Measurements from ENCODE around the gene CACNA2D1.
A peak's percentile ranks its signal among the peaks of the same experiment; 100 is the strongest.
"Not testable (repeated sequence)": the region's sequence is repeated elsewhere in the genome, so short reads cannot be mapped to it uniquely, and the experiment has no call there.

Gene CACNA2D1

DNA sequence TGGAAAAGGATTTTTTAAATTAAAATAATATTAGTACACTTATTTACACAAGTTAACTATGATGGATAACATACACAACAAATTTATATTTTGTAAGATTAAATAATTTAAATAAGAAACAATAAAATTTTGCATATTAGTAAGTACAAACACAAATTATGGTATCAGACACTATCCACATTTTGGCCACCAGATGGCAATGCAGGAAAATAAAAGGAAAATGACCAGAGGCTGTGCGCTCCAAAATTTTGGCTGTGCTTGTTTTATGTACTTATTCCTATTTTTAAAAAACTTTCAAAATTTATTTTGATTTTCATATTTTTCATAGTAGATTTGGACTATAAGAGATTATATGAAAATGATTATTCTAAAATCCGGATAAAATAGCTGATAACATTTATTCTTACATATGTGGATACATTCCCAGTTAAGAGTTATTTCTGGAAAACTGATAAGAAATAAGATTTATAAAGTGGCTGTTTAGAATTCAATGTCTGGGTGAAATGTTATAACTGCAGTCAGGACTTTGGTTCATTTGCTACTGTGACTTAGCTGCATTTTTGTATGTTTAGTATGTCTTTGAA is 399.0 kb downstream of the CACNA2D1 start:
- DNase-seq (ENCODE audit: low spot score): no peak

DNA sequence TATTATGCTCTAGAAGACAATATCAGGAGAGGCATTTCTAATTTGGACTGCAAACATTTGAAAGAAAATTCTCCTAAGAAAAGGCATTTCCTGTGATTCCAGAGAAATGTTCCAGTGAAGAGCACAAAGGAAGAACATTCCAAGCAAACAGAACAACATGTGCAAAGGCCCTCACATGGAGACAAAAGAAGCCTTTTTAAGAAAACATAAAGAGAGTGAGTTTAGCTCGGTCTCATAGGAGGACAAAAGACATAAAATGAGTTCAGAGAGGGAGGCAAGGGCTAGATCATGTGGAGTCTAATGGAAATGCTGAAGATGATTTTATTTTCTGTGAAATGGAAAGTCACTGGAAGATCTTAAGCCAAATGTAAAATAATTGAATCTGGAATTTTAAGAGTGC is 404.0 kb downstream of the CACNA2D1 start:
- DNase-seq (ENCODE audit: low spot score): no peak

DNA sequence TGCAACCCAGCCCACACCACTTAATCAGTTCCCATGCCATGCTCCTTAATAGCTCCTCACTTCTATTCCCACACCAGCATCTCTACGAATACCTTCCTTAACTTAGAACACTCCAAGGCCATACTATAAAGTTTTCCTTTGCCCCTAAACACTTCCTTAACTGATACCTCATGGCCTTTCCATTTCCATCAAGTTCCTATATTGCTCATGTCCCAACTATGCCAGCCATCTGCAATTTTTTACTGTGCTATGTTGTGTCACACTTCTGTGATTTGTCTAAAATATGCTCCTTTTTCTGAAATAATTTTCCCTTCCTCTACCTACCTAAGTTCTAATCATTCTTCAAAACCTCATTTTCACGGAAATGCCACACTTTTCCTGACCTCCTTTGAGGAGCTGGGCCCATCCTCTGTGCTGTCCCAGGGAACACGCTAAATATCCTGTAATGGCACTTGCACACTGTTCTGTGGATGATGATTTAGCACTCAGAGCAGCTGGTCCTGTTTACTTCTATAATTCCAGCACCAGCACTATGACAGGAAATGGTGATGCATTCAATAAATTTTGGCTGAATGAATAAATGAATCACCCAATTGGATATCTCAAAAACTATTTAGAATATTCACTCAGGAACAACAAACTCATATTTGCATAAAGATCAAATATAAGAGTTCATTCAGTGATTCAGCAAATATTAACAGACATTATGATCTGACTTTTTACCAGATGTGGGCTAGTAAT is 407.3 kb downstream of the CACNA2D1 start:
- no peak for DNase-seq (ENCODE audit: low spot score)

DNA sequence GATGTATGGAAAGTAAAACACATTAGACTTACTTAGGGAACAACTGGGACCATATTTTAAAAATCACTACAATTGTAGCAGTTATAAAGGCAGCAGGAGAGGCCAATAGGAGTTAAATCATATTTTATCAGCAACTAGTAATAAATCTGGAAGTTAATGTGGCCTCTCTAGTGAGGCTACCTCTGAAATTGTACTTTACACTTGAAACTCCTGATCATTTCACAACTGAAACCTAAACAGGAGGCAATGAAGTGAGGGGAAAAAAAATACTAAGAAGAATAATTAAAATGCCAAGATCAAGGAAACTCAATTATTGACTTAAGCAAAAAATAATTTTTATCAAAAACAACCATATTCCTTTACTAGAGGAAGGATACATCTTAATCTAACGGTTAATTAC is 408.1 kb downstream of the CACNA2D1 start:
- no peak for DNase-seq (ENCODE audit: low spot score)

DNA sequence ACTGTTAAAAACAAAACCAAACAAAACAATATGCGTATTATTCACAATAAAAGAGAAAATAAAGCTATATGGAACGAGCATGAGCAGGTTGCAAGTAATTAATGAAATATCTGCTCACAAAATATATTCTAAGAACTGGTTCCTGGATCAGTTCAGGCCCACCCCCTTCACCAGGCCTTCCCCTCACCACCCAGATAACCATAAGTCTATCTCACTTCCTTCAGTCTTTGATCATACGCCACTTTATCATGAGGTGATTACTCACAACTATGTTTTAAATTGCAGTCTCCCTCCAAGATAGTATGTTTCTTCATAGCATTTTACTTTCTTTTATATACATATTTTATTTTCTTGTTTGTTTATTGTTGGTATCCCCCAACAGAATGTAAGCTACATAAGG is 410.7 kb downstream of the CACNA2D1 start:
- no peak for DNase-seq (ENCODE audit: low spot score)

DNA sequence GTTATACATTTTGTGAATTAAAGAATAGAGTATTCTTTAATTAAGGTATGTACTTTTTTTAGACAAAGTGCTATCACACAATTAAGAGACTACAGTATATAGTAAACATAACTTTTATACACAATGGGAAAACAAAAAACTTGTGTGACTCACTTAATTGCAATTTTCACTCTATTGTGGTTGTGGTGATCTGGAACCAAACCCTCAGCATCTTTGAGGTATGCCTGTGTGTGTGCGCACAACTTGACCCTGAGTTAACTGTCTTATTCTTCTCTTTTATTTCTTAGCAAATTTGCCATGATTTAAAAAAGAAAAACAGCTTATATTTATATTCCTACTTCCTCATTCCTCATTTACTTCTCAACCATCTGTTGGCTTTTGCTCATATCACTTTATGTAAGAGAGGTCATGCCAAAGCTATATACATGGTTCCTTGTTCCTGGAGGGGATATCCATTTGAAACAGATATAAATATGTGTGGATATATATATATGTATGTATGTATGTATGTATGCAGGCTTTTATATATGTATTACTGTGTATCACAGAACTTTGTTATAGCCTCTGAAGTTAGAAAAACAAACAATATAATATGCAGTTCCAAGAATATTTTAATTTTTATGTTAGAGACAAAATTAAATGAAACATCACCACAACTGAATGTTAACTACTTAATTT is 414.2 kb downstream of the CACNA2D1 start:
- no peak for DNase-seq (ENCODE audit: low spot score)

DNA sequence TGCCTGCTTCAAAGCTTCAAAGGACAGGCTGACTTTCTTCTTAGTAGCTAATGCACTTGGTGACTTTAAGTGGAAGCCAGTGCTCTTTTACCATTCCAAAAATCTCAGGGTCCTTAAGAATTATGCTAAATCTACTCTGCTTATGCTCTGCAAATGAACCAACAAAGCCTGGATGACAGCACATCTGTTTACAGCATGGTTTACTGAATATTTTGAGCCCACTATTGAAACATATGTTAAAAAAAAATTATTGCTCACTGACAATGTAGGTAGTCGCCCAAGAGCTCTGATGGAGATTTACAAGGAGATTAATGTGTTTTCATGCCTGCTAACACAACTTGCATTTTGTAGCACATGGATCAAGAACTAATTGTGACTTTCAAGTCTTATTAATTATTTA is 415.5 kb downstream of the CACNA2D1 start:
- no peak for DNase-seq (ENCODE audit: low spot score)

DNA sequence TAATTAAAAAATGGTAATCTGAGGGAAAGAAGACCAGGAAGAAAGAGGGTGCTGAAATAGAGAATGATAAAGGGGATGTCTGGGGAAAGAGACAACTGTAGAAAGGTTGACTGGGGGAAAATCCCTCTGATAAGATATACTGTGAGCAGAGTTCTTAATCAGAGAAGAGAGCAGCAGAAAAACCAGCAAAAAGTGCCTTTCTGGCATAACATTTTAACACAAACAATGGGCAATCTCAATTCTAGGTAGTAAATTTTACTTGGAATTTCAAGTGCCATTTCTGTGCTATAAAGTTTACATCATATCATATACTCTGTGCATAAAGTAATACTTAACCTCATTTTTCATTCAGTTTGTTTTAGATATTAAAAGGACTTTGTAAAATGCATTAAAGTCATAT is 421.9 kb downstream of the CACNA2D1 start:
- no peak for DNase-seq (ENCODE audit: low spot score)

DNA sequence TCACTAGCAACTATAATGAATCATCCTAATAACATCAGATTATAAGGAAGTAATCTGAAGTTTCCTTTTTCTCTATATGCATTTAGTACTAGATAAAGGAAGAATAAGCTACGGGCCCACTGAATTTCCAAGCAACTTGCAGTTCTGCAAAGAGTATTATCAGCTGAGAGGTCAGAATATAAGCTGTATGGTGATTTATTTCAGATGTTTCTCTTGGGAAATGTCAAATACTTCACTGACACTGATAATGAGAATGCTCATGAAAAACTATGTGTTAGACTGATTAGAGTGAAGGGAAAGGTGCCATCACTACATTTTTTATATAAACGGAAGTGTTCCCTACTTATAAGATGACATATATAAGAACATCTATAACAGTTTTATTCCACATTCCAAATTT is 422.5 kb downstream of the CACNA2D1 start:
- DNase-seq (ENCODE audit: low spot score): no peak

DNA sequence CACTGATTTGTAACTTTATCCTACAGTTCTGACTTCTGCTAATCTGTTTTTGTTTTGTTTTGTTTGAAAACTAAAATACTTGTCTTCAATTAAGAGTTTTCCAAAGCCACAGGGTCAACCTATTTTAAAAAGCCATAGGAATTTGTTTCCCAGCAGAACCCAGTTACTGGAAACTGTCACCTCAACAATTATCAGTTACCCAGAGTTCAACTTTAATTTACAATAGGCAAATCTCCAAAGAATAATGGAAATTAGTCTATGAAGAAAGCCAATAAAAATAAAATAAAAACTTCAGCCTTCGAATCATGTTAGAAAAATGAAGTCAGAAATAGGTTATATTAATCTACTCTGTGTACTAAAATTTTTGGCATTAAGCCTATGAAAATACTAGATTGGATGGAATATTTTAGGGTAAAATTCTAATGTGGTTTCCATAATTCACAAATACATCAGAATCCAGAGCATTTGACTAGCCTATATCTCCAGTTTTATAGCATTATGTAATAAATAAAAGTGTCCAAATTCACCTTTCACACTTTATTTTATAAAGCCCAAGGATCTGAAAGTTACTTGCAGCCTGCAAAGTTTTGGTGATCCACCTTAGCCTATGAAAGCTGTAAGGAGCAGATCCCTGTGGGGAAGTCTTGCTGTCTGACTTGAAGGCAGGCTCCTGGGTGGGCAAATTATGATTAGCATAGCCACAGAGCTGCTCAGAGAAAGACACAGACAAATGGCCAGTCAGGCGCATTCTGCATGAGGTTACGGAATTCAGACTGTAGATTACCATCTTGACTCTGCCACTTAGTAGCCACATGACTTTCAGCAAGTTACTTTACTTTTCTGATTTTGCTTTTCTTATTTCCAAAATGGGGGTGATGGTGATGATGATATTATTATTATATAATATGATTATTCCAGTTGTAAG is 423.8 kb downstream of the CACNA2D1 start:
- DNase-seq (ENCODE audit: low spot score): no peak

DNA sequence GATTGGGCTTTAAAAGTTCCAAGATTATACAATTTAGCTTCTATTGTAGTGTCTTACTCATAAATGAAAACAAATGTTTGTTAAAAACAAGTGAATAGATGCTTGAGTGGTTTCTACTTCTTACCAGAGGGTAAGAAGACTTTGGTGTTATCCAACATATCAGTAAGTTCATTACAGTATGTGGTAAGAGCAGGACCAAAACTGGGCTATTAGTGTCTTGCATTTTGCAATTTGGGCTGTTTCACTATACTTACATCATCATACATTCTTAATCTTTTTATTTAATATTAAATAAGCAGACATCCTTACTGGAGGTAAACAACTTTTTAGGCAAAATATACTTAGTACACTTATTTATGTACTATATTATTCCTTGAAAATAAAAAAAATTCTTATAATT is 425.4 kb downstream of the CACNA2D1 start:
- DNase-seq (ENCODE audit: low spot score): no peak

DNA sequence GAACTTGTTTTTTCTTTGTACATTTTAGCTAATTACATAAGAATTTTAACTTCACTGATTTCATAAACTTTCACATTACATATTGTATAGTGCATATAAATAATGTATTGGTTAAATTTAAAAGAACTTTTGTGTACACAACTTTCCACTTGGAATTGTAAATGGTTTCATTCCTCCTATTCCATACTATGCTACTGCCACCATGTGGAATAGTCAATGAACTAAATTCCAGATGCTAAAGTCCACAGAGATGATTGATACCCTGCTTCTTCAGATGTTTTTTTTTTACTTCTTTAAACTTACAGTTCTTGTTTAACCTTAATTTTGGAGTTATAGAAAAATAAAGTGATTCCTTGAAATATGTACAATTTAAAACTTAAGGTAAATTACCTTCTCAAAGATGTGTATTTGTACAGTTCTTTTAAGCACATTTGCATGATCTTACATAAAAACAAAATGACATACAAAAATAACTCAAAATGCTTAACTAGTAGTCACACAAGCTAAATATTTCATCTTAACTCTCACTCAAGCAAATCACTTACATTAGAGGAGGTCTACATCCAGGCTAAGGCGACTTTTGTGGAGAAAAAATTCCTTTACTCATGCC is 426.1 kb downstream of the CACNA2D1 start:
- DNase-seq (ENCODE audit: low spot score): no peak

DNA sequence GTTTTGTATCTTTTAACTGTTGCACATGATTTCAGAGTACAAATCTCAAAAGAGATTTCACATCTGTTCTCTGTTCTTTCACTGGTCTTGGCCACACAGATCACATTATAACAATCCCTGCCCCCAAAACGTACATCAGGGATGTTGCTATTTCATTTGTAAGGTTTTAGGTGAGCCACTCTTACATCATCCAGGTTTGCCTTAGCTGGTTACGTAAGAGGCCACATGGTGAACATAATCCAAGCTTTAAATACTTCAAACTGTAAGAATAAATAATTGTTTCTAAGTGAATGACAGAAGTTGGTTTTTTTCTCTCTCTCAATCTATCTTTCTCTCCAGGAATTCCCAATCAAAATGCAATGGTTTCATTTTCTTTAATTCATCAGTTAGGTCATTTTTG is 427.8 kb downstream of the CACNA2D1 start:
- DNase-seq (ENCODE audit: low spot score): no peak

DNA sequence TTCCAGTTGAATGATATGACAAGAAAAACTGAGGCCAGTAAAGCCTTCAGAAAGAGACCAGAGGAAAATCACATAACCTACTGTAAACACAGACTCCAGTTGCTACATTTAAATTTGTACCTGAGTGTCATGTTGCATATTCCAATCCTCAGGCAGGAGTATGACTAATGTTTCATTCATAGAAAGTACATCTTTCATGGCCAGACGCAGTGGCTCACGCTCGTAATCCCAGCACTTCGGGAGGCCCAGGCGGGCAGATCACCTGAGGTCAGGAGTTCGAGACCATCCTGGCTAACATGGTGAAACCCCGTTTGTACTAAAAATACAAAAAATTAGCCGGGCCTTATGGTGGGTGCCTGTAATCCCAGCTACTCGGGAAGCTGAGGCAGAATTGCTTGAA is 429.0 kb downstream of the CACNA2D1 start:
- not testable (repeated sequence) for DNase-seq (ENCODE audit: low spot score)

DNA sequence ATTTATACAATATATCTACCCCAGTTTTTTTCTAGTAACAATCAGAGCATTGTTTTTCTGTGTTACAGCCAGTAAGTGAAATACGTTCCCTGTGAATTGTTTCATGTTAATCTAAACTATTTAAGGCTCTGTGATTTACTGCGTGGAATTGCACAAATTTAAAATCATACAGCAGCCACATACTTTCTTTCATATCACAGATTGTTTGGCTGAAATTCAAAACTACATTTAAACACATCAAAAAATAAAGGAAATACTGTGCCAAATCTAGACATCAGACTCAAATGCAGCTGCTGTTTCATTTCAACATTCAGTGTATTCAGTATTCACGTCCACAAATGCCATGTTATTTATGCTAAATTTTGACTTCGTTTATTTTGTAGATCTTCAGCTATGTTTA is 431.1 kb downstream of the CACNA2D1 start:
- DNase-seq (ENCODE audit: low spot score): no peak

DNA sequence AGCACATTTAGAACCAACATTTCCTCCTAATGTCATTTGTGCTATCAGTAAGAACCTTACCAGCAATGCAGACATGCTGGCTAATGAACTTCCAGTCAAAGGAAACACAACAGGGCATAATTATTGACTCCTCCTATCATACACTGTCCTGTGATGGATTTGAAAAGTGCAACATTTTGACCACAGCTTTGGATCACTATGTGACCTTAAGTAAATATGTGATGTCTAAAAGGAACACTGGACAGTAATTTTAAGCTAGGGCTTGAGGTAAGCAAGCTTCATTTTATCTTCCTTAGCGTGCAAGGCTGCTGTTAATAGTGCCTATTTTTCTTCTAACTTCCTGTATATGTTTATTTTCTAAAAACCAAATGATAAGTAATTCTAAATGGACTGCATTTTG is 433.2 kb downstream of the CACNA2D1 start:
- DNase-seq (ENCODE audit: low spot score): no peak

DNA sequence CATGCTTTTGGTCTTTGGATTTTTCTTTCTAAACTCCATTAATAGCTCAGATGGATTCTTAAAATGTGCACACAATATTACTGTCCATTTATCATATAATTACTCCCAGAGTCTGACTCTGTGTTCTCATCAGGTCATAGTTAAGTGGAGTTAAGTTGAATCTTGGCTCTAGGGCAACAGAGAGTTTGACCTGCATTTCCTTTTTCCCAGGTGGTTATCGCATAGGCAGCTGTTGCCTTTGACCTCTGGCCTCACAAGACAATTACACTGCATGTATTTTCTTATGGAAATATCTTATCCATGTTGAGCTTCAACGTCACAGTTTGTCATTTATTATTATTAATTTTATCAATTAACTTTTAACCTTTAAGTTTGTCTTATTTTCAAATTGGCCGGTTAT is 436.3 kb downstream of the CACNA2D1 start:
- no peak for DNase-seq (ENCODE audit: low spot score)

DNA sequence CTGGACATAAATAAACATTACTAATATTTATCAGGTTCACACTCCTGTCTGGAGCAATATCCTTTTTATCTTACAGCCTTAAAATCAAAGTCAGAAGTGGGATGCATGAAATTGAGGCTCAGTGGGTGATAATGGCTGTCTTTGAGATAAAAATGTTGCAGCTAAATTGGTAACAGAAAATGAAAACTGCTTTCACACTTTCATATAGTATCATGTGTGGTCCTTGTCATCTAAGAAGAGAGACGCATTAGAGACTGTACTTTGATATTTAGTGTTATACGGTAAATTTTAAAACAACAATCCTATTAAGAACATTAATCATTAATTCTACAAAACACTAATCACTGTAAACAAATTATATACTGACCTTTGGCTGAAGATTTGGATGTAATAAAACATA is 438.5 kb downstream of the CACNA2D1 start:
- no peak for DNase-seq (ENCODE audit: low spot score)

DNA sequence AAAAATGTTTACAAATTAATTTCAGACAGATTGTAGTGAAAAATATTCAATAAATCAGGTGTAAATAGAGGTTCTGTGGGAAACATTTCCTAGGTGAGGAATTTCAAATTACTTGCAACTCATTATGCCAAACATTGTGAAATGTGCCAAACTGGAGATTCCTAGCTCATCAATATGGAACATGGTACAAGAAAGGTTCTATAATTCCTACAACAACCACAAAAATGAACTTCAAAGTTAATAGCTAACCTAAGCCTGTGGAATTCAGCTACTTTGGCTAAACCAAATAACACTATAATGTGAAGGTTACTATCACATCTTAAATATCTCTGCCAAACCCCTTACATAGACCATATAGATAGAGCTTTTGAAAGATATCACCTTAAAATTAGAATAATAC is 450.4 kb downstream of the CACNA2D1 start:
- DNase-seq (ENCODE audit: low spot score): no peak

DNA sequence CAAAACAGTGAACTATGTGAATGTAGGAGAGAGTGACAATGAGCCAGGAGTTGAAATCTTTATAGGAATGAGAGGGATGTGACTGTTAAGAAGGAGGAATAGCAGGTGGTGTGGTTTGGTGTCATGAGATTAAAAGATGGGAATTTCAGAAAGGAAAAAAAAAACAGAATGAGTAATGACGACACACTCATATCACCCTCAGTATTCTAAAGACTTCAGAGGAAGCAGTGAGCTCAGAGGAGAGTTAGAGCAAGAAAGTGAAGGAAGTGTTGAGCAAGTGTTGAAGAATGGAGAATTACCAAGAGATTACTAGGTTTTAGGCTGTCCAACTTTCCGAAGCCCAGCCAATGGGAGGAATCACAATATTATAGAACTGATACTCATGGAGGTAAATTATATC is 453.2 kb downstream of the CACNA2D1 start:
- DNase-seq (ENCODE audit: low spot score): peak; percentile 3

DNA sequence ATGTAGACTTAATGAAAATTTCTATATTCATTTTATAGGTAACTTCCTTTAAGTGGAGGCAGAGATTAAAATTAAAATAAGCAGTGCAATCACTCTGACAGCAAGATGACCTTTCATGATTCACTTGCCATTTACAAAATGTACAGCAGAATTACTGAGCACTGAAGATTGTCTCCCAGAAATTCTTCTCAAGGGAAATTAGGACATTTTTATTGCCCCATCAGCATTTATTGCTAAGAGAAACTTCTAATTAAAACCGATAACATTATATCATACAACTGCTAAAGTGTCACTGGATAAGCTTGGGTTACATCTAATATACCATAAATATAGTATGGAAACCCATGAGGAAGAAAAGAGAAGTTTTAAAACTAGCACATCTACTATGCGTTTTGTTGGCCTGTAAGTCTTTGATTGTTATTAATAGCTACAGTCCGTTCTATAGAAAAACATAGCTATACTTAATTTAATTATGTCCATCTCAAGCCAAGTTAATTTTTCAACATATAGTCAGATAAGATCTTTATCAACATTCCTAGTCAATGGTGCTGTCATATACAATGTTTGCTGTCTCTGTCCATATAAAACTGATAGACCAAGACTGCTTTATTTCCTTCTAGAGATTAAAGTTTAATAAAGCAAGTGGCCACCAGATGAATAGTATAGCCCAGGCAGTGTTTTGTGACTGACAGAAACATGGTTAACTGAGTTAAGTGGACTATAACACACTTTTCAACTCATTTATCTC is 456.7 kb downstream of the CACNA2D1 start:
- DNase-seq (ENCODE audit: low spot score): no peak
